Umbilical cord (tissue), 2 donors: ENCODE results near the gene REPS1. TPM values are rescaled to one million over a fixed set of nuclear protein-coding genes. Genes with fewer than 3 reads are reported as not detected.
"Not testable (repeated sequence)": the region's sequence is repeated elsewhere in the genome, so short reads cannot be mapped to it uniquely, and the experiment has no call there.

ENCODE experiments used
- DNase-seq: peaks from one replicate; pipeline ENCODE4 v3.0.0-alpha.2; 2015; ENCODE audit warnings: low spot score
- total RNA-seq: library from RNA; depleted of rRNA; stranded (reverse); fragments of >200 nt; gene quantifications from one replicate; pipeline ENCODE4 v1.2.3, GENCODE V29; 2014; ENCODE audit warnings: low replicate concordance; ENCODE audit not compliant: insufficient read depth

Gene REPS1
- total RNA-seq, 1 donor from 2014 or later: 48.2 TPM

DNA sequence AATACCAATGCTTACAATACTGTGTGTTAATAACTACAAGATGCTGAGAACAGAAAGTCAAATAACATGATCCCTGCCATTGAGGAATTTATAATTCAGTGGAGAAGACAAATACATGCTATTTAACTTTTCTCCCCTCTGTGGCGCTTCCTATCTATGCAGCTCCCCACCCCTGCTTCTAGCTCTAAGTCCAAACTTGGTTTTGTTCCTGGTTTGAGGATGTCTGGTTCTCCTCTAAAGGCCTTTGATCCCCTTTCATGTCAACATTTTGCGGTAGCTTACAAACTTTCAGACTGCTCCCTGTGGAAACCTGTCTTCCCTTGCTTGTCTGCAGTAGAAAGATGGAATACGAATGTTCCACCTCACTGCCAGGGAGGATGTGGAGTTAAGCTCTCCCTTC, 18.4 kb upstream of the REPS1 start:
- peak; percentile 77 for DNase-seq

DNA sequence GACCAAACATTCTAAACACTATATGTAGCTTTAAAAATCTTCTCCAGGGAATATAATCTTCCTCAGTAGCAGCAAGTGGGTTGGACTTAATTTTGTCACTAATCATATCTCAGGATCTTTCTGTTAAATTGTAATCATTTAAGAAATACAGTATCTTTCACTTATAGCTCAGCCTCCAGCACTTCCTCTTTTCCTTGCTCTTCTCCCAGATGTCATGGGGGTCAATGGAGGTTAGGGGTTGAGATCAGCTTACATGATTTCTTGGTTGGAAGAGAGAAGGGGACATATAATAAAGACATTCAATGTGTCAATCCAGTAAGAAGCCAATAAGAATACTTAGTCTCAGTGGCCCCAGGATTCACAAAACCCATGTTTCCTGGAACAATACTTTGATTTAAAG, 15.7 kb upstream of the REPS1 start:
- no peak for DNase-seq

DNA sequence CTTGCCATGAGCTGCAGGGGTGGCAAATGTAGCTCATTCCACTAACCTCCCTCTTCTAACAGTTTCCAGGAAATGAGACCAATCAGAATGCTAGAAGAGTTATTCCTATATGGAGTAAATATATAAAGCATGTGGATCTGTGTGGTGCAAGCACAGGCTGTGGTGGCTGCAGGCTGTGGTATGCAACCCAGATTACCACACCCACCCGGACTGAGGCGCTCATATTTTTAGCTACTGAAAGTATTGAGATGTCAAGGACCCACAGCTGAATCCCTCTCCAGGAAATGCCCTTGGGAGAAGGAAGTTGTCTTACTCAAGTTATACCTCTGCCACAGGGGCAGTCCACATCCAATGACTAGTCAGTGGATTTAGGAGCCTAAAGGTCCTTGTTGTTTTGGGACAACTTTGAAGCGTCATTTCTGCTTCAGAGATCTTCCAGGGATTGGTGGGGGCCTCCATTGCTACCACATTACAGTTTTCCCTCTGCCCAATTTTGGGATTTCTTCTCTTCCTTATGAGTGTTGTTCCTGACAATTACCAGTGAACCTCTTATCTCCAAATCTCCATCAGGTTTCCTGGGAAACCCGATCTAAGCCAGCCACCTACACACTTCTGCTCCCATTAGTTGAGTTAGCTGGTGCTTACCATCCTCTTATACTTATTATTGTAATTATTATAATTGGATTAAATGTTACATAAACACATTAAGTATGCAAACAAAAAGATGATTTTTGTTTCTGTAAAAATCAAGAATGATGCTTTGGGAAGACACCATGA, 12.1 kb upstream of the REPS1 start:
- DNase-seq: no peak

DNA sequence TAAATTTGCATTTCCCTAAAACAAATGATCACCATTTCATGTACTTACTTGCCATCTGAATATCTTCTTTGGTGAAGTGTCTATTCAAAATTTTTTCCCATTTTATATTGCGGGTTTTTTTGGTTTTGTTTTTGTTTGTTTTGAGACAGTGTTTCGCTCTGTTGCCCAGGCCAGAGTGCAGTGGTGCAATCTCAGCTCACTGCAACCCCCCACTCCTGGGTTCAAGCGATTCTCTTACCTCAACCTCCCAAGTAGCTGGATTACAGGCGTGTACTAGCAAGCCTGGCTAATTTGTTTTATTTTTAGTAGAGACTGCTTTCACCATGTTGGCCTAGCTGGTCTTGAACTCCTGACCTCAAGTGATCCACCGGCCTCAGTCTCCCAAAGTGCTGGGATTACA, 9.1 kb upstream of the REPS1 start:
- no peak for DNase-seq

DNA sequence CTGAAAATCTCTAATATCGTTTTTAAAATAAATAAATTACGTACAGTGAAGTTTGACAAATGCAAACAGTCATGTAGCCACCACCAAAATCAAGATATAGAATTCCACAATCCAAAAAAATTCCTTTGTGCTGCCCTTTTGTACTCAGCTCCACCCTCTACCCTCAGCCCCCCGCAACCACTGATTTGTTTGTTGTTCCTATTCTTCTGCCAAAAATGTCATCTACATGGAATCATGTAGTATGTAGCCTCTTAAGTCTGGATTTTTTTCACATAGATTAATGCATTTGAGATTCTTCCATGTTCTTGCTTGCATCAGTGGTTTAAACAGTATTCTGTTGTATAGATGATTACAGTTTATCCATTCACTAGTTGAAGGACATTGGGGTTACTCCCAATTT, 8.5 kb upstream of the REPS1 start:
- DNase-seq: no peak

DNA sequence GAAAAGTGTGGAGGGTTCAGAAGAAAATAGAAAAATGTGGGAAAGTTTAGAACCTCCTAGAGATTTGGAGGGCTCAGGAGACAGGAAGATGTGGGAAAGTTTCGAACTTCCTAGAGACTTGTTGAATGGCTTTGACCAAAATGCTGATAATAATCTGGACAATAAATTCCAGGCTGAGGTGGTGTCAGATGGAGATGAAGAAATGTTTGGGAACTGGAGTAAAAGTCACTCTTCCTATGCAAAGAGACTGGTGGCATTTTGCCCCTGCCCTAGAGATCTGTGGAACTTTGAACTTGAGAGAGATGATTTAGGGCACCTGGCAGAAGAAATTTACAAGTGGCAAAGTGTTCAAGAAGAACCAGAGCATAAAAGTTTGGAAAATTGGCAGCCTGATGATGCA, 5.4 kb upstream of the REPS1 start:
- DNase-seq: not testable (repeated sequence)

DNA sequence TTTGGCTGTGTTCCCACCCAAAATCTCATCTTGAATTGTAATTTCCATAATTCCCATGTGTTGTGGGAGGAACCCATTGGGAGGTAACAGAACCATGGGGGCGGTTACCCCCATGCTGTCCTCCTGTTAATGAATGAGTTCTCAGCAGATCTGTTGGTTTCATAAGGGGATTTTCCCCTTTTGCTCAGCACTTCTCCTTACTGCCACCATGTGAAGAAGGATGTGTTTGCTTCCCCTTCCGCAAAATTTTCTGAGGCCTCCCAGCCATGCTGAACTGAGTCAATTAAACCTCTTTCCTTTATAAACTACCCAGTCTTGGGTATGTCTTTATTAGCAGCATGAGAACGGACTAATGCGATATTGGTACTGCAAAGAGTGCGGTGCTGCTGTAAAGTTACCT, 4.9 kb upstream of the REPS1 start:
- DNase-seq: not testable (repeated sequence)

DNA sequence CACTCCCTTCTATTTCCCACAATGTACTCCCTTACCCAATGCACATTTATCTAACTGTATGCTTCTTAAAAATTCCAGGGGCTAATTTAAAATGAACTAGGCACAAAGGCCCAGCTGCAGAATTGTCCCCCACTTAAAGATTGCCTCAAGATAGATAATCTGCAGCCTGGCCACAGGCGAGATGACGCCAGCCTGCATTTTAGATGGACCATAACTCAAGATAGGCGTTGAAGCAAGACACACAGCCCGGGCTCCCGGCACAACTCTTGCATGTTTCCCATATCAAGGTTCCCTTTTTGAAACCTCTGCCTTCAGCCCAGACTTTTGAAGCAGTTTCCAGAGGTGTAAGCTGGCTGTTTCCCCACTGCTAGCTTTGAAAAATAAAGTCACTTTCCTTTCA, 3.2 kb upstream of the REPS1 start:
- DNase-seq: no peak

DNA sequence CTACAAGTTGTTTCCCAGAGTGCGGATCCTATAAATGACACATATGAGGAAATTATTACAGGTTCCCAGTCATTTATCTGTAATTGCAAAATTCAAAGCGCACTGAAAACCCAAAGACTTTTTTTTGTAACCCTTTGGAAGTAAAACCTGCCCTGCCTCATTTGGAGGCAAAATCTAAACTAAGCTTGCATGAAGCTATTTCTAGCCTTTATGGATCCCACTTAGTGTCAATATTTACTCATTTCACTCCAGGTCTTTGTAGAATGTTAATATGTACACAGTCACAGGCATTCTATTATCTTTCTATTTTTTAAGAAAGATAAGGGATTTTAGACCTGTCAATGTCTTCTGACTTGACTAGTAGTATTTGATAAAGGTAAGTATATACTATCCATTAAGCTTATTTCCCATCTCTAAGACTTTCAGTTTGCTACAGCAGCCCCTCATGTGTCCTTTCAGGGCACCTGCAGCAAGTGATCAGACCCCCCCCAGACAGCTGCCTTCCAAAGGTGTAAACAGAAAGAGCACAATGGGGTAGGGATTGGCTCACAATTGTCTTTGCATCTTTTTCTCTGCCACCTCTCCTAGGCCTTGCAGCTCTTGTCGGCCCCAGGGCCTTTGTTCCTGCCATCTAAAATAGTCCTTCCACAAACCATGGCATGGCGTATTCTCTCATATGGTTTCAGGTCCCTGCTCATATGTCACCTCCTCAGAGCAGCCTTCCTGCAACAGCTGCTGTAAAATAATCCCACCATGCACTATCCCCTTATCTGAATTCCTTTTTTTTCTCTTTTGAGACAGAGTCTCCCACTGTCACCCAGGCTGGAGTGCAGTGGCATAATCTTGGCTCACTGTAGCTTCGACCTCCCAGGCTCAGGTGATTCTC, 1.3 kb upstream of the REPS1 start:
- no peak for DNase-seq

DNA sequence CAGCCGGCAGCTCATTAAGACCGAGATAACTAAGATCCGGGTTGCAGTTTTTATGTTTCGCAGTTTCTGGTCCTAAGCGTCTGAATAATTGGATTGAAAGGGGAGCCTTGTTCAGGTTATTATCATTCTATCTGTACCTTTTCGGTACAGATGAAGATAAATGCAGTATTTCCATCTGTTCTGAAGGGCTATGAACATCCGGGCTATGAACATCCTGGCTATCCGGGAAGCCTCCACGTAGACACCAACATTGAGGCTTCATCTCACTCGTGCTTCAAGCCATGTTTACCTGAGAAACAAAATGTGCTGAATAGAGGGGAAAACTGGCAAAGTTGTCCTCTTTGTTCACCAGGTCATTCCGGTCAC, 399 bp upstream of the REPS1 start:
- no peak for DNase-seq

DNA sequence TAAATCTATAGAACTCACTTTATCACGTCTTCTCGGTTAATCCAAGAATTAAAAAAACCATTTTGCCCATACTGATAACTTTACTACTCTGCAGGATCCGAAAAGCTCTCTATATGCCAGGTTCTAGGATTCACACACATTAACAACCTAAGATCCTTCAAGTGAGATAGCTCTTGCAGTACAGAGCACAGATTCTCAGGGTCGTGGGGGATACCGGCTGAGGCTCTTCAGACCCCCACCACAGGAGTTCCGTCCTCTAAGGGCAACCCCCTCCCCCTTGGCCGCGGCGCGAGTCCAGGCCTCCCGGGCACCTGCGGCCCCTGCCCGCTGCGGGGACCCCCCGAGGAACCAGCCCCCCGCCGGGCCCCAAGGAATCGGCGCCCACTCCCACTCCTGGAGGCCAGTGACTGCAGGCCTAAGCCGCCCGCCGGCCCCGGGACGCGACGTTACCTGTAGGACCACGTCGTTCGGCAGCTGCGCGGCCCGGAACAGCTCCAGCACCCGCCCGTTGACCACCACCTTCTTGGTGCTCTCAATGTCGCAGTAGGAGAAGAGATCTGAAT, 892 bp downstream of the REPS1 start:
- DNase-seq: peak; percentile 15

DNA sequence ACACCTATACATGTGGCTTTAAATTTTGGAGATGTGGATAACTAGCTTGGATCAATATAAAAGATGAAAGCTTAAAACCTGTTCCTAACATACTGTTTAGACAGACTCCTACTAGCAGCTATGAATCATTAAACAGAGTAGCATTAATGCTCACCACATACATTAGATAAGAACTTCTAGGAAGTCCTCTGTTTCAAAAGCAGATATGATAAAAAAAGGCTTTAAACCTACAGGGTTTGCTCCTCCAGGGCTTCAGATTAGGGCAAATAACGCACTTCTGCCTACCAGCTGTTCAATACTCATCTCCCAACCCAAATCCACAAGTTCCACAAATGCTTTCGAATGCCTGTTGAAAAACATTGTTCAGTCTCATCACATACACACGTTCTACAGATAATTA, 1.5 kb downstream of the REPS1 start:
- peak; percentile 66 for DNase-seq

DNA sequence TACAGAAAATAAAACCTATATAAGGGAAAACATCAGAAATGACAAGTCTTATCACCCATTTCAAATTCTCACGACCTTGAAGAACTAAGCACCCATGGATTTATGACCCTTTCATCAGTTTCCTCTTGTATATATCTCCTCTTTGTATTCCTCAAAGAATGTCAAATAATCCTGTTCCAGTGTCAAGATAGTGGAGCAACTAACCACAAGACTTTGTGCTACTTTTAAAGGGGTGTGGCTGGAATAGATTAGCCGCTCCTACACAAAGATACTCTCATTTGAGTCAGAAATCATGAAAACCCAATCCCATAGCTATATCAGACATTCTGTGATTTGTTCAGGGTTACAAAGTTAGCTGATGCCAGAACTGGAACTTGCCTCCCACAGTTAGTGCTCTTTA, 6.6 kb downstream of the REPS1 start:
- no peak for DNase-seq

DNA sequence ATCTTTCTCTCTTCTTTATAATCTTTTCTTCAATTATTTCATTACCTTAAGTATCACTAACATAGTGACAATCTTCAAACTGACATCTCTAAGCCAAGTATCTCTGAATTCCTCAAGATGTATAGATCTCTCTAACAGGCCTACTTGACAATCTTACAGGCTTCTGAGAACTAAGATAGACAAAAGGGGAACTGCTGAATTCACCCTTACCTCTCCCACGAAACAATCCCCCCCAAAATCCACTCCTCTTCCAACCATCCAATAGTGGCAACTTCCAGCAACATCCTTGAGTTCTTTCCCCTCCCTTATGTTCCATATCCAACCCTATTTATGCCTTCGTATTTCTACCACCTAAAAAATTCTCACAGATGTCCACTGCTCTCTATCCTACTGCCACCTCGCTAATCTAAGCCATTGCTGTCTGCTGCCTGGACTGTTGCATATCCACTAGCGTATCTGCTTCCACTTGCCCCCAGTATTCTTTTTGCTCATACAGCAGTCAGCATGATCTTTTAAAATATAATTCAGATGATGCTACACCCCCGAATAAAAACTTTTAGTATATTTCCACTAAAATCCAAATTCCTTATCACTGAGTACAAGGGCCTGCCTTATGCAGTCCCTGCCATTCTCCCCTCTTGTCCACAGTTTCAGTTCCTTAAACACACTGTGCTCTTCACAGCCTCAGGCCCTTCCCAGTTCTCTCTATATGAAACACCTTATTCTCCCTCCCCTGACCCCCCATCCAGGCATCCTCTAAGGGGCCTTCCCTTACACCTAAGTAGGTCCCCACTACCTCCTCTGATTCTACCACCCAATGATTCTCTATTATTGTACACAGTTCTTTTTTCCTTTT, 8.0 kb downstream of the REPS1 start:
- no peak for DNase-seq

DNA sequence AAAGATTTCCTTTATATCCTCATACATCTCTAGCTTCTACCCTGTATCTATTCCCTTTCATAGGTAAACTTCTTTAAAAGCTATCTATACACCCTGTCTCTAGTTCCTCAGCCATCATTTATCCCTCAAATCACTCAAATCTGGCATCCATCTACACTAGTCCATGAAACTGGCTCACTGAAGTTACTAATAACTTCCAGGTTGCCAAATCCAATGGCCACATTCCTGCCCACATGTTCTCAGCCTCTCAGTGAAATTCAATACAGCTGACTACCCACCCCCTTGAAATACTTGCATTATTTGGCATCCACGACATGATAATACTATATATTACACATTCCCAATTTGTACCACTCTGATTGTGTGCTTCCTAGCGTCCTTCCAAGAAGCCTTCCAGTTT, 8.7 kb downstream of the REPS1 start:
- no peak for DNase-seq

DNA sequence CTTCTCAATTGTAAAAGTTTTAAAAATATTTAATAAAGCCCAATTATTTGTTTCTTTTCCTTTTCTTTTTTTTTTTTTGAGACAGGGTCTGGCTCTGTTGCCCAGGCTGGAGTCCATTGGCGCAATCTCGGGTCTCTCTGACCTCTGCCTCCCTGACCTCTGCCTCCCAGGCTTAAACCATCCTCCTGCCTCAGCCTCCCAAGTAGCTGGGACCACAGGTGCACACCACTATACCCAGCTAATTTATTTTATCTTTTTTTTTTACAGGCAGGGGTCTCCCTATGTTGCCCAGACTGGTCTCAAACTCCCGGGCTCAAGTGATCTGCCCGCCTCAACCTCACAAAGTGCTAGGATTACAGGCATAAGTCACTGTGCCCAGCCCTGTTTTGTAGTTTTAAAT, 9.8 kb downstream of the REPS1 start:
- DNase-seq: no peak

DNA sequence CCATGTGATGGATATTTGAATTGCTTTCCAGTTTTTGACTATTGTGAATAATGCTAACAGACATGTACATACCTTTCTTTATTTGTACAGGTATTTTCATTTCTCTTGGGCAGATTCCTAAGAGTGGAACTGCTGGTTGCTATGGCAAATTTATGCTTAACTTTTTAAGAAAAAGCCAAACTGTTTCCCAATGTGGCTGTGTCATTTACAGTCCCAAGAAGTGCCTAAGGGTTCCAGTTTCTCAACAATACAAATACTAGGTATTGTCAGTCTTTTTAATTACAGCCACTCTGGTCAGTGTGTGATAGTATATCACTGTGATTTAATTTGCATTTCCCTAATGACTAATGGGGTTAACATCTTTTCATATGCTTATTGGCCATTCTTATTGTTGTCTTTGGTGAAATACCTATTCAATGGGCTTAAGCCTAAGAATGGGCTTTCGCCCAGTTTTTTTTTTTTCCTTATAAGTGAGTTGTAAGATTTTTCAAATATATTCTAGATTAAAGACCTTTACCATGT, 10.3 kb downstream of the REPS1 start:
- no peak for DNase-seq

DNA sequence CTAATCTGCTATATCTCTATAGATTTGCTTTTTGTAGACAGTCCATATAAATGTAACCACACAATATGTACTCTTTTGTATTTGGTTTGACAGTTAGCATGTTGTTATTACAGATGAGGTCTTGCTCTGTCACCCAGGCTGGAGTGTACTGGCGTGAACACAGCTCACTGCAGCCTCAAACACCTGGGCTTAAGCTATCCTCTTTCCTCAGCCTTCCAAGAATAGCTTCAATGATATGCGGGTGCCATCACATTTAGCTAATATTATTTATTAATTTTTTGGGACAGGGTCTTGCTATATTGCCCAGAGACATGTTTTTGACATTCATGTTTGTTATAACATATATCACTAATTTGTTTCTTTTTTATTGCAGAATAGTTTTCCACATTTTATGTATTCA, 10.8 kb downstream of the REPS1 start:
- no peak for DNase-seq

DNA sequence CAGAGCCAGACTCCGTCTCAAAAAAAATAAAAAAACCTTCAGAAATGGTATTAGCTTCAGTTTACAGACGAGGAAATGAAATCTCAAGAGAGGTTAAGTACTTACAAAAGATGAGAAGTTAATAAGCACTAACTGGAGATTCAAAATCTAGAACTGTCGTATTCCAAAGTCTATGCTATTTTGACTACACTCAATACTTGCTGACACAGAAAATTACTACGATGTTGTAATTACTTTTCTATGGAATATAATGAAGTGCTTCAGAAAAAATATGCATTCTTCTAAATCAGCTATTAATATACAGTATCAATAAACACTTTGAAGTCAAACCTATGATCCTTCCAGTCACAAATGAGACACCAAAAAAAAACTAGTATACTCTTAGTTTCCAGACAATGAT, 12.2 kb downstream of the REPS1 start:
- no peak for DNase-seq

DNA sequence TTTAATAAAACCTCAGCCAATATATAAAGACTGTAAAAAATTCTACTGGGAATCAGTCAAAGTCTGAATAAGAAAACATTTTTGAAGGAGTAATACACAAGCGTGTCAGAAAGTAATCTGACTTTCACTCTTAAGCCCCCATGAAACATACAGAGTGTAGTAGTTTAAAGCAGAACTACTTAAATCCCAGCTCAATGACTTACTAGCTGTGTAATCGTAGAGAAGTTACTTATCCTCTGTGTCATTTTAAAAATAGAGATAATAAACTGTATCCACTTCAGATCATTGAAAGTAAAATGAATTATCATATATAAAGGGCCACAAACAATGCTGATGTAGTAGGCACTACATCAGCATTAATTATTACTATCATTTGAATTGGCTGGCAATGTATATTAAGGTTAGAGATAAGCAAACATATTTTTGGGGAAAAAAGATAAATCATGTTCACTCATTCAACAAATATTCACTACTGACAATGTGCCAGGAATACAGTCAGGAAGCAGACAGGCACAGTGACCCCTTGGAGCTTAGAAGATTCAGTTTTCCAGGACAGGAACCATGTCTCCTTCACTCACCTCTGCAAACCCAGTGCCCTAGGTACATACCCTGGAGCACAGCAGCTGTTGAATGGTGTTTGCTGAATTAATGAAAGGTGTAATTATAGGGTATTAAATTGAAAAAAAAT, 14.4 kb downstream of the REPS1 start:
- peak; percentile 71 for DNase-seq

DNA sequence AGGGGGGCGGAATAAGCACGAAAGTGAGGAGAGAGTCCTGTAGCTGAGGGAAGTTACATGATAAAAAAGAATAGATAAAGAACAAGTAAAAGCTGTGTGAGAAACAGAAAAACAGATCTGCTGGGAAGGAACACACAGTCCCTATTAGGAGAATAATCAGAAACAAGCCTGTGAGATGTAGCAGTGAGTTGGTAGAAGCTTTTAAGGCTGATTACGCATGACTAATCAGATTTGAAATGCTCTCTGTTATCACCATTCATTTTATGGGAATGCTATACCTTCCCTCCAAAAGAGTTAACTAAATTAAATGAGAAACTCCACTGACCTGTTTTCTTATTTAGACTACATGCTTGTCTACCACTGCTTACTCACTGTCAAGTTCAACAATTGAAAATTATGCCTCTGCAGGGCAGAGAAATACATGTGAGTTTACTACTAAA, 15.8 kb downstream of the REPS1 start:
- DNase-seq: no peak
